ENCODE data around the gene STK32B. TPM values are rescaled to one million over a fixed set of nuclear protein-coding genes. Genes with fewer than 3 reads are reported as not detected.

STK32B gene
- total RNA-seq, 1 donor from 2014 or later: 6.5 TPM

GRCh38 chr4:5446595-5447226 is 395.4 kb downstream of the STK32B start:
- DNase-seq: no peak

- DNase-seq: no peak
Measured at GRCh38 chr4:5447755-5448154, 396.5 kb downstream of the STK32B start.

DNA sequence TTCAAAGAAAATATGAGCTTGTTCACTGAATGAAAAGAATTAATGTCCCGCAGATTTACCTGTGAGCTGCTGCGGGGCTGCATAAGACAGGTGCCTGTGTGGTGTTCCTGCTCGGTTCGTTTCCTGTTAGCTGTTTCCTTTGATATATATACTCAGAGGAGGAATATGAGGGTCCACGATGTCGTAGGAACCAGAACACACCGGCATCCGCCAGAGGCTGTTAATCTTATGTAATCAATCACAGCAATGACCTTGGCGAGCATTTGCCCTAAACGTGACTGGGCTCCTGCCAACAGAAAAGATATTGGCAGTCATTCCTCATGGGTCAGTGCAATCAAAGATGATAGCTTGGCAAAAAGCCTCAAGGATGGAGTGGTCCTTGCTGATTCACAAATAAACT is 396.9 kb downstream of the STK32B start:
- DNase-seq: no peak

- DNase-seq: no peak
Measured at GRCh38 chr4:5451243-5451642, 400.0 kb downstream of the STK32B start.

- DNase-seq: no peak
Measured at GRCh38 chr4:5452156-5452555, 400.9 kb downstream of the STK32B start.

DNA sequence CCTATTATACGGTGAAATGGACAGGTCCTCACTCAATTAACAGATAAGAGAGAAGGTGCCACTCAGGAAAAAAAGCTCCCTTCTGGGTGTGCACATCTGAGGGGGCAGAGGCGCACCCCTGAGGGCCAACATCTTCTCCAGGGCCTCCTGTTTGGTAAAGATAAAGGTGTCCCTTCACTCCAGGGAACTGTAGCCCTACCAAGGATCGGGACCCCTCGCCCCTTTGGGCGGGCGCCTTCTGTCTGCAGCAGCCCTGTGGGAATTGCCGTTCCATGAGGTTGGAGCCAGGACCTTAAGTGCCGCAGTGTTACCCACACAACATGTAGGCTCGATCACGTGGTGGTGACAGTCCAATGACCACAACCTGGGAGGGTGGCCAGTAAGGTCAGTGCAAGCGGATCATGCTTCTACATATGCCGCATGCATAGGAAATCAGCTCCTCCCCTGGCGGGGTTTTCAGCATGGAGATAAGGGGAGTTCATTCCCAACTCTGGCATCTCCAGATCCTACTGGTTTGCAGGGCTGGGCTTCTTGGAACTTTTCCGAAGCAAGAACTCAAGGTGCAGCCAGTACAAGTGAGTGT is 403.8 kb downstream of the STK32B start:
- DNase-seq: no peak

- no peak for DNase-seq
Measured at GRCh38 chr4:5456296-5456845, 405.1 kb downstream of the STK32B start.

DNA sequence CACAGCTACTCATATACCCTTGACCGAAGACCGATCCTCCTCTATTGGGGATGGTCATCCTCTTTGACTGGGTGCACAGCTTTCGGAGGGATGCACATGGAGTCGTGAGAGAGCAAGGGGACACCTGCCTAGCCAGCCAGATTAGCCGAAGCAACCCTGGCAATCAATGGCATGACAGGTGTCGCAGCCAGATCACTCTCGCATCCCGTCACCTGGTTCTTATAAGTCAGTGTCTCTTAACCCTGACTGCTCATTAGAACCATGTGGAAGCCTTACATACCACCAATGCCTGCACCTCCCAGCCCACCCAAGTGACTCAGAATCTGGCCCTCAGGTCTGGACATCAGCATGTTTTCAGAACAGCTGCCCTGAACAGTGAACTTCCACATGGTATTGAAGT is 407.4 kb downstream of the STK32B start:
- DNase-seq: no peak

GRCh38 chr4:5459236-5459635 is 408.0 kb downstream of the STK32B start:
- DNase-seq: no peak

GRCh38 chr4:5460106-5460801 is 409.0 kb downstream of the STK32B start:
- no peak for DNase-seq

- DNase-seq: no peak
Measured at GRCh38 chr4:5461477-5461876, 410.2 kb downstream of the STK32B start.

GRCh38 chr4:5462254-5462835 is 411.1 kb downstream of the STK32B start:
- no peak for DNase-seq

DNA sequence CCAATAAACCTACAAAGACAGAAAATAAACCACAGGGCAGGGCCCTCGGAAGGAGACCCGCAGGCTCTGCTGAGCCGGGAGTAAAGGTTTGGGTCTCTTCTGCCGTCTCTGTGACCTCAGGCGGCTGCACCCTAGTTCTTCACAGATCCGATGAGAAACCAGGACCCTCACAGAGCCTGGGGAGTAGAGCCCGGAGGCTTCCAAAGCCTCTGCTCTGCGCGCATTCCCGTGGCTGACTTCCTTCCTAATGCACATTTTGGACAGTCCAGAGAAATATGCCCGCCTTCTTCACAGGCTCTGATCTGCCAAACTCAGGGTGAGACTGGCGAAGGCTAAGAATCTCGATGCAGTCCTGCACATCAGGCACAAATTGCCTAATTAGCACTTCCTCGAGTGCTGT is 411.6 kb downstream of the STK32B start:
- DNase-seq: no peak

- DNase-seq: no peak
Measured at GRCh38 chr4:5463361-5463760, 412.1 kb downstream of the STK32B start.

GRCh38 chr4:5463936-5464650 is 412.8 kb downstream of the STK32B start:
- no peak for DNase-seq

- no peak for DNase-seq
Measured at GRCh38 chr4:5465529-5465928, 414.2 kb downstream of the STK32B start.

- DNase-seq: no peak
Measured at GRCh38 chr4:5465956-5466355, 414.7 kb downstream of the STK32B start.

DNA sequence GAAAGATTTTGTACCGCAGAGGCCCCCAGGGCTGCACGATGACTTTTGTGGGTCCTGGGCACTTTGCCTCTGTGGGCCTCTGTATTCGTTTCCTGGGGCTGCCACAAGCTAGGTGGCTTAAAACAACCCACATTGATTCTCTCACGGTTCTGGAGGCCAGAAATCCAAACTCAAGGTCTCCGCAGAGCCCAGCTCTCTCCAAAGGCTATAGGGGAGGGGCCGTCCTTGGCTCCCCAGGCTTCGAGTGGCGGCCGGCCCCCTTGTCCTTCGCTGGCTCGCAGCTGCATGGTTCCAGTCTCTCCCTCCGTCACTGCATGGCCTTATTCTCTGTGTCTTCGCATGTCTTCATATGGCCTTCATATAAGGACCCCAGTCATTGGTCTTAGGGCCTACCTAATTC is 415.8 kb downstream of the STK32B start:
- DNase-seq: no peak

DNA sequence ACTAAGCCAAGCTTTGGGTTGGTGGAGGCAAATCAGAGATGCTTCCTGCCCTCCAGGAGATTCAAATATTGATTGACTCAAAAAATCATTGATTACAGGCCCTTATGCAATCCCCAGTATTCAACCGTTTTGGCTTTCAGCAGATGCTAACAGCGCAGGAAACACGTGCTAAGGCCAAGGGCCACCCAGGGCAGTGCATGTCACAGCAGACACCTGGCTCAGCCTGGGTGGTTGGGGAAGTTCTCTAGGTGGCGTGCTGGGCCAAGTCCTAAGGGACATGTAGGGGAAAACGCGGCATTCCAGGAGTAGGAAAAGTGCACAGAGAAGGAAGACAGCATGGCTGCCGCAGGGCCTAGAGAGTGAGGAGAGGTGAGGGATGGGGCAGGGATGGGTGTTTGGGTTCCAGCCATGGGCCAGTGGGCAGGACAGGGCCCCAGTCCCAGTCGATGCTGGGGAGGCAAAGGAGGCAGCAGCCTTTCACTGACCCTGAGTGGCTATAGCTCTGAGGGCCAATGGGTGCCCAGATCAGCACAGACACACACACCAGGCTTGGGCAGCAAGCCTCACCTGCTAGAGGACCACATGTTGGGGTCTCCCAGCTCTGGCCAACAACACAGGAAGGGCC is 418.0 kb downstream of the STK32B start:
- DNase-seq: no peak

DNA sequence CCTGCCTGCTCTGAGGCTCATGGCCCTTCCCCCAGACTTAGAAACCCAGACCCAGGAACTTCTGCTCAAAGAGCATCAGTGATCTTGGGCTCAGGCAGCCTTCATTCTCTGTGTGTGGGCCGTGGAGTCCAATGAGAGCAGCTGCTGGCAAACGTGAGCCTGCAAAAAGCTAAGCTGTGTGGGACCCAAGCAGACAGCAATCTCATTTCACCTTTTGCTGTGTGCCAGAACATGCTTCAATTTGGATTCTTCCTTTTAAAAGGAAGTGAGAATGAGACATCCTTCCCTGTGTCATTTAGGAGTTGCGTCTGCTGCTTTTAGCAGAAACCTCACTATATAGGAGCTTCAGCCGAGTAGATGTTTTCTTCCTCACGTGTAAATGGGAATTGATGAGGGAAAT is 418.6 kb downstream of the STK32B start:
- DNase-seq: no peak

DNA sequence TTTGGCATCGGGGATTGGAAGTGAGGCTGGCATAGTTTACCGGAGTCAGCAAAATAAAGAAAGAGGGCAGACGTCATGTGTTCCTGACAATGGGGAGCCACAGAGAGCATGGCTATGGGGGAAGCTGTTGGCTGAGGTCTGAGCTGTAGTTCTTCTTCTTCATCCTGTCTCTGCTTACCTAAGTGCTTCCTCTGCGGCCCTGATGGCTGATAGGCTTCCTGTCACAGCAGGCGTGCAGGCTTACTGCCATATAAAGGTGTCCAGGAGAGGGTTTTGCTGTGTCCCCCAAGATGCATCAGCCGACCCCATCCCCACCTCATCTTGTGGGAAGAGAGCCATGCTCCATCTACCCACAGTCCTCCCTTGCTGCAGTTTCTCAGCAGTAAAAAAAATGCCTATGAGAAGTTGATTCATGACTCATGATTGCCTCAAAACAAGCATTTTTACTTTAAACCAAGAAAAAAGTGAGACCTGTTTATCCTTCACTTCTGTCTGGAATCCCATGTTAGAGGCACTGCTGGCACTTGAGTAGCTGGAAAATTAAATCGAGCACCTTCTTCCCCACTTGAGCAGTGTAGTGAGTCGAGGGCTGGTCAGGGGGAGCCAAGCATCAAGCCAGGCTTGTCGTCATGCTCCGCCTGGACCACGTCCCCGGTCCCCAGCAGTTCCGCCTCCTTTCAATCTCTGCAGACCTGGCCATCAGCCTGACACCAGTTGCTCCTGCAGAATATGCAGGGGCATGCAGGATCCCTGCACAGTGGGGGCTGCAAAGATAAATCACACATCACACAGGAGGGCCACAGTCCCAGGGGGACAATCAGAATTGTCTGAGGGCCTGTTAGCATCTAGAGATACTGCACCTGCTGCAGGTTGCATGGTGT is 419.3 kb downstream of the STK32B start:
- DNase-seq: no peak
